ENCODE measurements around the gene WWOX. TPM values are rescaled to one million over a fixed set of nuclear protein-coding genes. Genes with fewer than 3 reads are reported as not detected.

WWOX gene
- total and polyA plus RNA-seq, 2 donors (not counting 3 experiments of a cell fraction or from before 2014, with no cell fraction given): 6.2 to 12.5 TPM

GRCh38 chr16:78505036-78505435, 405.6 kb downstream of the WWOX start:
- H4K20me1 ChIP-seq (replicated peaks; ENCODE audit: control insufficient read depth, extremely low read depth, insufficient read depth, low read length): no peaks in the 10 kb centered on the region
- ChIA-PET CTCF (no interaction called here), POLR2A (no interaction called here)
- DNase-seq (ENCODE audit: low read depth, low spot score) (no peak), FAIRE-seq (no peak)
- no peaks in the 10 kb centered on the region for H3K79me2 ChIP-seq (ENCODE audit: control insufficient read depth, insufficient read depth, low read length)
- intact Hi-C loops (cut with micrococcal nuclease) (no loop called here), dilution Hi-C loops (cut with MboI; ENCODE audit: extremely low pct_ligation_motif_present, low sequenced_read_pairs) (no loop called here)
- H3K36me3 ChIP-seq (ENCODE audit: control insufficient read depth in 2 of 2, extremely low read depth in 1 of 2, insufficient read depth in 2 of 2, low read length in 2 of 2): no peaks in the 10 kb centered on the region
- no peaks in the 10 kb centered on the region for H3K4me1 ChIP-seq (ENCODE audit: control insufficient read depth, extremely low read depth, insufficient read depth, low read length)
- H2AFZ ChIP-seq (ENCODE audit: low read depth, low read length): no peak overlapping the region
- no peak overlapping the region for H3K27ac ChIP-seq (ENCODE audit: insufficient read depth, low read depth, low read length)
- no peaks in the 10 kb centered on the region for H3K9me1 ChIP-seq (replicated peaks; ENCODE audit: control insufficient read depth, extremely low read depth, insufficient read depth, low read length)
- H3K4me3 ChIP-seq (replicated peaks in 1 of 3; ENCODE audit: insufficient read depth in 1 of 3, low read depth in 1 of 3, low read length in 3 of 3): no peak overlapping the region
- BruUV-seq (replicated peaks): no TSS peak
- no peak overlapping the region for H3K4me2 ChIP-seq (ENCODE audit: insufficient read depth, low read length)
- TF ChIP-seq, protein P1, sequence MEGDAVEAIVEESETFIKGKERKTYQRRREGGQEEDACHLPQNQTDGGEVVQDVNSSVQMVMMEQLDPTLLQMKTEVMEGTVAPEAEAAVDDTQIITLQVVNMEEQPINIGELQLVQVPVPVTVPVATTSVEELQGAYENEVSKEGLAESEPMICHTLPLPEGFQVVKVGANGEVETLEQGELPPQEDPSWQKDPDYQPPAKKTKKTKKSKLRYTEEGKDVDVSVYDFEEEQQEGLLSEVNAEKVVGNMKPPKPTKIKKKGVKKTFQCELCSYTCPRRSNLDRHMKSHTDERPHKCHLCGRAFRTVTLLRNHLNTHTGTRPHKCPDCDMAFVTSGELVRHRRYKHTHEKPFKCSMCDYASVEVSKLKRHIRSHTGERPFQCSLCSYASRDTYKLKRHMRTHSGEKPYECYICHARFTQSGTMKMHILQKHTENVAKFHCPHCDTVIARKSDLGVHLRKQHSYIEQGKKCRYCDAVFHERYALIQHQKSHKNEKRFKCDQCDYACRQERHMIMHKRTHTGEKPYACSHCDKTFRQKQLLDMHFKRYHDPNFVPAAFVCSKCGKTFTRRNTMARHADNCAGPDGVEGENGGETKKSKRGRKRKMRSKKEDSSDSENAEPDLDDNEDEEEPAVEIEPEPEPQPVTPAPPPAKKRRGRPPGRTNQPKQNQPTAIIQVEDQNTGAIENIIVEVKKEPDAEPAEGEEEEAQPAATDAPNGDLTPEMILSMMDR (IDR thresholded peaks at IDR 0.05; ENCODE audit: extremely low read depth in 1 of 2, insufficient read depth in 1 of 2, low read depth in 1 of 2, low read length in 2 of 2): no peak
- TF ChIP-seq JUN (IDR thresholded peaks at IDR 0.05; ENCODE audit: borderline replicate concordance, insufficient read depth, insufficient read length, low read depth): no peak
- TF ChIP-seq, protein P2, sequence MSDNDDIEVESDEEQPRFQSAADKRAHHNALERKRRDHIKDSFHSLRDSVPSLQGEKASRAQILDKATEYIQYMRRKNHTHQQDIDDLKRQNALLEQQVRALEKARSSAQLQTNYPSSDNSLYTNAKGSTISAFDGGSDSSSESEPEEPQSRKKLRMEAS (IDR thresholded peaks at IDR 0.05; ENCODE audit: insufficient read depth, insufficient read length): no peak
- no peak for TF ChIP-seq POLR2A (IDR thresholded peaks at IDR 0.05; ENCODE audit: low read depth, low read length)
- TF ChIP-seq MYC (IDR thresholded peaks at IDR 0.05; ENCODE audit: low read depth, low read length): no peak
- TF ChIP-seq POLR2AphosphoS5 (IDR thresholded peaks at IDR 0.05; ENCODE audit: insufficient read depth, low read depth, low read length): no peak
- TF ChIP-seq EZH2 (IDR thresholded peaks at IDR 0.05; ENCODE audit: borderline replicate concordance, low read depth, low read length, severe bottlenecking): no peak
- TF ChIP-seq GATA2 (IDR thresholded peaks at IDR 0.05; ENCODE audit: insufficient read depth, insufficient read length, low read depth, low read length): no peak
- TF ChIP-seq FOS (IDR thresholded peaks at IDR 0.05; ENCODE audit: borderline replicate concordance, insufficient read depth, low read length): no peak
- H3K9me3 ChIP-seq (replicated peaks; ENCODE audit: control insufficient read depth, insufficient read depth, low read length): no peaks in the 10 kb centered on the region
- H3K27me3 ChIP-seq (ENCODE audit: control insufficient read depth in 2 of 2, insufficient read depth in 2 of 2, low read length in 2 of 2): no peaks in the 10 kb centered on the region
- no peak overlapping the region for H3K9ac ChIP-seq (replicated peaks; ENCODE audit: extremely low read depth, insufficient read depth, low read length)
